Measurements from ENCODE around the gene CPHXL2. TPM values are rescaled to one million over a fixed set of nuclear protein-coding genes. Genes with fewer than 3 reads are reported as not detected.

CPHXL2 gene
- total RNA-seq, 1 donor from 2014 or later, result not detected

DNA sequence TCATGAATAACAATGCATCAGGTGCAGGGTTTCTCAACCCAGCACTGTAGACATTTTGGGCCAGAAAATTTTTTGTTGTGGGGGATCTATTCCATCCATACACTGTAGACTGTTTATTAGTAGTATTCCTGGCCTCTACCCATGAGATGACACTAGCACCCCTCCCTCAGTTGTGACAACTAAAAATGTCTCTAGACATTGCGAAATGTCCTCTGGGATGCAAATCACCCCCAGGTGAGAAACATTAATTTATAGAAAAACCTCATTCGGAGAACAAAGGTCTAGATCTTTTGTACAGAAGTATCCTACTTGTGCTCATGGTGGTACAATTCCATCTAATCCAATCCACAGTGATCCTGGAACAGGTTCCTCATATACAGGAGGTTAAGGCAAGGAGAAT is 58.0 kb downstream of the CPHXL2 start:
- peaks cover 62% of the 10 kb centered on the region for H3K36me3 ChIP-seq
- no peaks in the 10 kb centered on the region for H3K27me3 ChIP-seq
- peaks cover 17% of the 10 kb centered on the region for H3K4me1 ChIP-seq
- ATAC-seq, result no peak
- H3K27ac ChIP-seq, result no peak overlapping the region
- DNase-seq, result no peak
- no peak overlapping the region for H3K4me3 ChIP-seq
- H3K9me3 ChIP-seq, result no peaks in the 10 kb centered on the region
- TF ChIP-seq, protein P1, sequence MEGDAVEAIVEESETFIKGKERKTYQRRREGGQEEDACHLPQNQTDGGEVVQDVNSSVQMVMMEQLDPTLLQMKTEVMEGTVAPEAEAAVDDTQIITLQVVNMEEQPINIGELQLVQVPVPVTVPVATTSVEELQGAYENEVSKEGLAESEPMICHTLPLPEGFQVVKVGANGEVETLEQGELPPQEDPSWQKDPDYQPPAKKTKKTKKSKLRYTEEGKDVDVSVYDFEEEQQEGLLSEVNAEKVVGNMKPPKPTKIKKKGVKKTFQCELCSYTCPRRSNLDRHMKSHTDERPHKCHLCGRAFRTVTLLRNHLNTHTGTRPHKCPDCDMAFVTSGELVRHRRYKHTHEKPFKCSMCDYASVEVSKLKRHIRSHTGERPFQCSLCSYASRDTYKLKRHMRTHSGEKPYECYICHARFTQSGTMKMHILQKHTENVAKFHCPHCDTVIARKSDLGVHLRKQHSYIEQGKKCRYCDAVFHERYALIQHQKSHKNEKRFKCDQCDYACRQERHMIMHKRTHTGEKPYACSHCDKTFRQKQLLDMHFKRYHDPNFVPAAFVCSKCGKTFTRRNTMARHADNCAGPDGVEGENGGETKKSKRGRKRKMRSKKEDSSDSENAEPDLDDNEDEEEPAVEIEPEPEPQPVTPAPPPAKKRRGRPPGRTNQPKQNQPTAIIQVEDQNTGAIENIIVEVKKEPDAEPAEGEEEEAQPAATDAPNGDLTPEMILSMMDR (IDR thresholded peaks at IDR 0.05), result no peak
- intact Hi-C loops (cut with DNase I), result no loop called here

DNA sequence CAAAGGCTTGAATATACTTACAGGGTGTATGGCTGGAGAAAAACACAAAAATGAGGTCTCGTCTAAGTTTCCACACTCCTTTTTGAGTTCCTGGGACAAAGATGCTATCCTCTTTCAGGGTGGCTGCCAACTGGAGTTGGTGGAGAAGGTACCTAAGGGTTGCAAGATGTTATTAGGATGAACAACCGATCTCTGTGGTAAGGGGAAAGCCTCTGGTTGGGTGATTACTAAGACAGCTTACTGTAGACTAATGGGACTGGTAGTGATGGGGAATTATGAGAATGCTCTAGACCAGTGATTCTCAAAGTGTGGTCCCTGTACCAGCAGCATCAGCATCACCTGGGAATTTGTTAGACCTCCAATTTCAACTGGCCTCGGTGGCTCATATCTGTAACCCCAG is 59.7 kb downstream of the CPHXL2 start:
- H3K36me3 ChIP-seq, result peaks cover 79% of the 10 kb centered on the region
- DNase-seq, result no peak
- no peak overlapping the region for H3K4me3 ChIP-seq
- H3K27me3 ChIP-seq, result no peaks in the 10 kb centered on the region
- H3K4me1 ChIP-seq, result peaks cover 13% of the 10 kb centered on the region
- ATAC-seq, result no peak
- TF ChIP-seq, protein P1 (IDR thresholded peaks at IDR 0.05), result no peak
- no peak overlapping the region for H3K27ac ChIP-seq
- intact Hi-C loops (cut with DNase I), result no loop called here
- H3K9me3 ChIP-seq, result no peaks in the 10 kb centered on the region

DNA sequence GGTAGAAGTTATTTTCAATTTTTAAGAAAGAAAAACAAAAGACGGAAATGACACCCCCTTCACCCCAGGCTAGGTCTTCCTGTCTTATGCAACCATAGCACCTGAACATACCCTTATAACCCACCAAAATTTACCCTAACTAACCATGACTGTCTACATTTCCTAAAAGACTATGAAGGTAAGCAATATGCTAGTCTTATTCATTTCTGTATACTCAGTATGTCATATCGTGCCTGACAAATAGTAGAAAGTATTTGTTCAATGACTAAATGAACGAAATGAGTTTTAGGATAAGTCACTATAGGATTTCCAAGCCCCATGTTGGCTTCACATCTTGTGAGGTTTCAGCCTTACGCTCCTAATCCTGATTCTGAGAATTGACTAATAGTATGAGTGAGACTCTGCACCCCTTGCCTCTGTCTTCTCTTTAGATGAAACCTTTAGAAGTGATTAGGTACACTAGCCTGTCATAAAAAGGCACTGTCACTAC is 60.2 kb downstream of the CPHXL2 start:
- H3K9me3 ChIP-seq, result no peaks in the 10 kb centered on the region
- no peak for DNase-seq
- H3K27ac ChIP-seq, result no peak overlapping the region
- peaks cover 84% of the 10 kb centered on the region for H3K36me3 ChIP-seq
- TF ChIP-seq, protein P1 (IDR thresholded peaks at IDR 0.05), result no peak
- no peak for ATAC-seq
- peaks cover 8% of the 10 kb centered on the region for H3K4me1 ChIP-seq
- H3K4me3 ChIP-seq, result no peak overlapping the region
- no peaks in the 10 kb centered on the region for H3K27me3 ChIP-seq
- intact Hi-C loops (cut with DNase I), result no loop called here

DNA sequence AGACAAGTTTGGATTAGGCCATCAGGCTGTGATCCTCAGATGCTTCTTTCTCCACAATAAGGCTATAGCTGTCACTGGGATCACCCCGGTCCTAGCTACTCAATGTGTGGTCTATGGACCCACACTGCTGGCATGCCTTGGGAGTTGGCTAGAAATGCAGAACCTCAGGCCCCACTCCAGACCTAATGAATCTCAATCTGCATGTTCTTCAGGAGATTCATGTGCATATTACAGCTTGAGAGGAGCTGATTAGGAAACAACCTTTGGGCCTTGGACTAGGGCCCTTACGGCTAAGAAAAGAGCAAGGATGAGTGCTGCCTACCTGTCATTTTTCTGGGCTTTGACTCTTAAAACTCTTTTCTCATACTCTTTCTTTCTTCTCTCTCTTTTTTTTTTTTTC is 61.2 kb downstream of the CPHXL2 start:
- H3K27ac ChIP-seq, result no peak overlapping the region
- no peak overlapping the region for H3K4me3 ChIP-seq
- ATAC-seq, result no peak
- TF ChIP-seq, protein P1 (IDR thresholded peaks at IDR 0.05), result no peak
- no peaks in the 10 kb centered on the region for H3K27me3 ChIP-seq
- no peaks in the 10 kb centered on the region for H3K4me1 ChIP-seq
- H3K9me3 ChIP-seq, result no peaks in the 10 kb centered on the region
- intact Hi-C loops (cut with DNase I), result no loop called here
- DNase-seq, result no peak
- peaks cover 94% of the 10 kb centered on the region for H3K36me3 ChIP-seq

DNA sequence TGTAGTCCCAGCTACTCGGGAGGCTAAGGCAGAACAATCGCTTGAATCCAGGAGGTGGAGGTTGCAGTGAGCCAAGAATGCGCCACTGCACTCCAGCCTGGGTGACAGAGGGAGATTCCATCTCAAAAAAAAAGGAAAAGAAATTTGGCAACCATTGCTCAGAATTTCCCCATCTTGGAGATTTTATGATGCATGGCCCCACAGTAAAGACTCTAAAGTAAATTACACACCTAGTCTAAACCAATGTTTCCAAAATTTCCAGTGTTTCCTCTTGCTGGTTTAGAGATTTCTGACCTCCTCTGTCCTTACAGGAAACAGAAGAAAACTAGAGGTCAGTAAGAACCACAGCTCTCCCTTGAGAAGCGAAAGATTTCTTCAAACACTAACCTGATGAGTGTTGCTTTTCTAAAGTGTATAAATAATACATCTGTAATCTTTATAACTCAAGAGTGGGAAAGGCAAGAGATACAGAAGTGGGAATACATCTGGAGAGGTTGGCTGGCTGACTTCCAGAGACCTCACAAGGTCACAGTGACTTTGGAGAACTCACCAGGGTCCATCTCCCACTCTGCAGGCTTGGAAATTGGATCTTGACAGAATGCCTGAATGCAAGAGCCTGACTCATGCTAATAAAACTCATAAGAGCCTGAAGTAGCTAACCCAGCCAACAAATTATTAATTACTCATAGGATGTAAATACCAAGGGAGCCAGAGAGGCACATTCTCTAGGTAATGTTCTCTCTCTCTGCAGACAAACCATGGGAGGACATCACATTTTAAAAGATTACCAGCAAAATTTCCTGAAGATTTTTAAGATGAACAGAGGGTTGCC is 62.5 kb downstream of the CPHXL2 start:
- TF ChIP-seq, protein P1 (IDR thresholded peaks at IDR 0.05), result no peak
- Histone ChIP-seq H3K27me3 (no peaks in the 10 kb centered on the region), H3K9me3 (no peaks in the 10 kb centered on the region), H3K36me3 (peaks cover 96% of the 10 kb centered on the region), H3K4me3 (no peak overlapping the region), H3K27ac (no peak overlapping the region), H3K4me1 (no peaks in the 10 kb centered on the region)
- intact Hi-C loops (cut with DNase I), result no loop called here
- ATAC-seq (no peak), DNase-seq (no peak)

Other genes starting within 250 kb of the CPHXL2 start
- 49.0 TPM for gene CFDP1, start 243.5 kb downstream of the CPHXL2 start, total RNA-seq
- 25.4 TPM for gene TMEM170A, start 212.3 kb downstream of the CPHXL2 start, total RNA-seq
- gene CHST6, start 181.6 kb downstream of the CPHXL2 start, total RNA-seq, result 0.09 TPM
- gene CHST5, start 140.9 kb downstream of the CPHXL2 start, total RNA-seq, result not detected
- gene TMEM231, start 120.8 kb downstream of the CPHXL2 start, total RNA-seq, result 4.5 TPM
- 109 TPM for gene GABARAPL2, start 110.6 kb downstream of the CPHXL2 start, total RNA-seq
- 44.8 TPM for gene ADAT1, start 53.7 kb downstream of the CPHXL2 start, total RNA-seq
- gene KARS1, start 29.3 kb downstream of the CPHXL2 start, total RNA-seq, result 90.5 TPM
- 56.2 TPM for gene TERF2IP, start 29.2 kb downstream of the CPHXL2 start, total RNA-seq
- not detected for gene DUXB, start 24.5 kb upstream of the CPHXL2 start, total RNA-seq
- gene CPHXL, start 49.5 kb upstream of the CPHXL2 start, total RNA-seq, result not detected

All from upper lobe of right lung (tissue), 1 donor.